Osteoblast (primary cell): ENCODE measurements around the gene ATF5. TPM values are rescaled to one million over a fixed set of nuclear protein-coding genes. Genes with fewer than 3 reads are reported as not detected.

Source experiments
- DNase-seq: peaks from one replicate; pipeline ENCODE4 v3.0.0; 2011; ENCODE audit warnings: low spot score, mixed read lengths; ENCODE audit not compliant: insufficient read length; ENCODE audit errors: missing footprints
- H2AFZ ChIP-seq: 2 replicates; pipeline ENCODE4 v1.6.0; 2011; ENCODE audit warnings: mild to moderate bottlenecking, low read length
- H3K27ac ChIP-seq: 2 replicates; pipeline ENCODE4 v1.5.1; 2011; ENCODE audit warnings: mild to moderate bottlenecking, low read depth, low read length, moderate library complexity
- H3K27me3 ChIP-seq: 2 replicates; pipeline ENCODE4 v1.6.0; 2012; ENCODE audit warnings: mild to moderate bottlenecking, control low read depth, inconsistent platforms, low read length, moderate library complexity; ENCODE audit not compliant: insufficient read depth
- H3K36me3 ChIP-seq: 2 replicates; pipeline ENCODE4 v1.5.1; 2011; ENCODE audit warnings: mild to moderate bottlenecking, low read length, control low read depth, moderate library complexity; ENCODE audit not compliant: insufficient read depth
- H3K4me1 ChIP-seq: 2 replicates; pipeline ENCODE4 v1.5.1; 2011; ENCODE audit warnings: mild to moderate bottlenecking, low read length, control low read depth, moderate library complexity; ENCODE audit not compliant: insufficient read depth
- H3K4me2 ChIP-seq: 2 replicates; pipeline ENCODE4 v1.6.0; 2011; ENCODE audit warnings: mild to moderate bottlenecking, low read length; ENCODE audit not compliant: insufficient read depth
- H3K4me3 ChIP-seq: fragments of 200-600 bp; sonication (generic); 3 replicates; pipeline ENCODE4 v1.5.1; 2012; ENCODE audit warnings: mild to moderate bottlenecking, low read length, inconsistent platforms; ENCODE audit not compliant: insufficient read depth
- H3K79me2 ChIP-seq: 2 replicates; pipeline ENCODE4 v1.6.0; 2012; ENCODE audit warnings: mild to moderate bottlenecking, low read length, control low read depth, inconsistent platforms; ENCODE audit not compliant: insufficient read depth
- H3K9me3 ChIP-seq: 2 replicates; pipeline ENCODE4 v1.5.1; 2011; ENCODE audit warnings: low read depth, low read length, control low read depth
- H4K20me1 ChIP-seq: 2 replicates; pipeline ENCODE4 v1.6.0; 2012; ENCODE audit warnings: mild to moderate bottlenecking, low read length, control low read depth; ENCODE audit not compliant: insufficient read depth
- total RNA-seq: library from RNA; depleted of rRNA; stranded (reverse); fragments of >200 nt; gene quantifications from 2 replicates; pipeline ENCODE4 v1.2.3, GENCODE V29; 2012
- TF ChIP-seq, protein P1 (sequence below): IDR thresholded peaks from 2 replicates; pipeline ENCODE4 v1.5.1; 2011; ENCODE audit warnings: mild to moderate bottlenecking, low read depth, low read length, moderate library complexity; ENCODE audit errors: extremely low read depth

Gene ATF5
- total RNA-seq, 1 donor, result 8.3 TPM

DNA sequence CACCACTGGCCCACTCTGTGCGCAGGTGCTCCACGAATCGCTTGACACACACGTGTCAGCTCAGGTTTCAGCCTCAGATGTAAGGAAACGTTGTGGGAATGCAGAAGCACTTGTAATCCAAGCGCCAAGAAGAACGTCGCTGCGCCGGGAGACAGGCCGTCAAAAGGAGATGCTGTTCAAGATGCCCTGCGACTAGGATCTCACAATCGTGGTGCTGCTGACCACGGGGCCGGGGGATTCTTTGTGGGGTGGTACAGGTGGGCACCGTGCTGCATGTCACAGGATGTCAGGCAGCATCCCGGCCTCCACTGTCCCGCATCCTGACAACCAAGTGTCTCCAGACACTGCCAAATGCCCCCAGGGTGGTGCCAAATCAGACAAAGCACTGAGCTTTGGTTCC is 48.9 kb downstream of the ATF5 start:
- H3K27me3 ChIP-seq, result peaks cover 4% of the 10 kb centered on the region
- H3K4me2 ChIP-seq, result no peak overlapping the region
- H4K20me1 ChIP-seq, result peaks cover 13% of the 10 kb centered on the region
- no peak overlapping the region for H3K27ac ChIP-seq
- H2AFZ ChIP-seq, result no peak overlapping the region
- no peak overlapping the region for H3K4me3 ChIP-seq
- no peaks in the 10 kb centered on the region for H3K79me2 ChIP-seq
- H3K36me3 ChIP-seq, result no peaks in the 10 kb centered on the region
- no peaks in the 10 kb centered on the region for H3K4me1 ChIP-seq
- H3K9me3 ChIP-seq, result no peaks in the 10 kb centered on the region
- DNase-seq, result no peak
- TF ChIP-seq, protein P1, sequence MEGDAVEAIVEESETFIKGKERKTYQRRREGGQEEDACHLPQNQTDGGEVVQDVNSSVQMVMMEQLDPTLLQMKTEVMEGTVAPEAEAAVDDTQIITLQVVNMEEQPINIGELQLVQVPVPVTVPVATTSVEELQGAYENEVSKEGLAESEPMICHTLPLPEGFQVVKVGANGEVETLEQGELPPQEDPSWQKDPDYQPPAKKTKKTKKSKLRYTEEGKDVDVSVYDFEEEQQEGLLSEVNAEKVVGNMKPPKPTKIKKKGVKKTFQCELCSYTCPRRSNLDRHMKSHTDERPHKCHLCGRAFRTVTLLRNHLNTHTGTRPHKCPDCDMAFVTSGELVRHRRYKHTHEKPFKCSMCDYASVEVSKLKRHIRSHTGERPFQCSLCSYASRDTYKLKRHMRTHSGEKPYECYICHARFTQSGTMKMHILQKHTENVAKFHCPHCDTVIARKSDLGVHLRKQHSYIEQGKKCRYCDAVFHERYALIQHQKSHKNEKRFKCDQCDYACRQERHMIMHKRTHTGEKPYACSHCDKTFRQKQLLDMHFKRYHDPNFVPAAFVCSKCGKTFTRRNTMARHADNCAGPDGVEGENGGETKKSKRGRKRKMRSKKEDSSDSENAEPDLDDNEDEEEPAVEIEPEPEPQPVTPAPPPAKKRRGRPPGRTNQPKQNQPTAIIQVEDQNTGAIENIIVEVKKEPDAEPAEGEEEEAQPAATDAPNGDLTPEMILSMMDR, result no peak

DNA sequence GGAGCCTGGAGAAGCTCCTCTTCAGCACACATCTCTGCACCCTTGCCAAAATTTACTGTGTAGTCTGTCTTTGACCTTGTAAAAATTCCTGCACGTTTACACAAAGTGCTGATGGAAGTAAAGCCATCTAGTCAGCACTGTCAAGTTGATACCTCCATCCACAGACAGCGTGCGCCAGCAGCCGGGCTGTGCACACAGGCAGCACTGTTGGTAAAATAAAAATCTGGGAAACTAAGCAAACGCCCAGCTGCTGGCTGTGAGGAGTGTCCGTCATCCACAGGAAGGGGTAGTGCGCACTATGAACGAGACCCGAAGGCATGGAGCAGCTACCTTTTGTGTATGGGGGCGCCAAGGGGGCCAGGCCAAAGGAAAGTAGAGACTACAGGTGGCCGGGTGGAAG is 49.3 kb downstream of the ATF5 start:
- no peak overlapping the region for H2AFZ ChIP-seq
- H4K20me1 ChIP-seq, result peaks cover 16% of the 10 kb centered on the region

DNA sequence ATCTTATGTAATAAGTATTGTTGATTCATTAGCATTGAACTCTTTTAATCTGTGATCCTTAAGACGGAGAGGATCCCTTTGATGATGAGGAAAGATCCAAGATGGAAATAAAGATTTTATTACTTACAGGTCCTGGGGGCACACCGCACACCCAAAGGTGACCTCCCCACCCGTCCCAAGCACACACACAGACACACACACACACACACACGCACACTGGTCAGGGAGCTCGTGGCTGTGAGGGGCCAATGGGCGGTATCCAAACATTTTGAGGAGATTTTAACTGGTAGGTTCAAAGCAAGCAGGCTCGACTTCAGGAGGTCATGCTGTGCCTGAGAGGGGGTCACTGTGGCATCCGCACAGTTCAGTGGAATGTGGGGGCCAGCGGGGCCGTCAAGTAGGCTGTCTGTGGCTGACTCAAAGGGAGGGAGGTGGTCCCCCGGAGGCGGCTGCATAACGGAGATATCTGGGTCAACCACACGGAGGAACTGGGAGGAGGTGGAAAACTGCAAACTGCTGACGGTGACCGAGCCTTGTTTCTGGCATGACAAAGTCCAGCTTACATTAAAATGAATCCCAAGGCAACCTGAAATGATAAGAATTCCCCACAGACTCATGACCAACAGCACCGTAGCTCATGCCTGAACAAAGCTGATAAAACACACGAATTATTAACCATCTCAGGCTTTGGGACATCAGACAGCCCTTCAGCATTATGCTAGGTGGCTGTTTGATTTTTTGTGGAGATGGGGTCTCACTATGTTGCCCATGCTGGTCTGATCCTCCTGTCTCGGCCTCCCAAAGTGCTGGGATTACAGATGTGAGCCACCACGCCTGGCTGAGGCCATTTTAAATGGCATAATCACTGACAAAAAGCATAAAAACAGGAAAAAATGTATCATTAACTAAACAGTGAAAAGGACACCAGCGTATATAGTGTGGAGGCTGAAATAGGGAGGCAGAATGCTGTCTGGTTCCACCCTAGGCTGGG is 52.9 kb downstream of the ATF5 start:
- Histone ChIP-seq H4K20me1 (peaks cover 43% of the 10 kb centered on the region), H3K27me3 (no peaks in the 10 kb centered on the region), H3K36me3 (peaks cover 11% of the 10 kb centered on the region), H3K4me3 (no peak overlapping the region), H2AFZ (no peak overlapping the region), H3K4me1 (no peaks in the 10 kb centered on the region), H3K79me2 (no peaks in the 10 kb centered on the region), H3K27ac (no peak overlapping the region), H3K4me2 (no peak overlapping the region), H3K9me3 (no peaks in the 10 kb centered on the region)
- TF ChIP-seq, protein P1, result no peak
- DNase-seq, result peak; percentile 38

More for the DNA sequence above, 49.3 kb downstream of the ATF5 start:
- no peak overlapping the region for H3K27ac ChIP-seq
- no peaks in the 10 kb centered on the region for H3K27me3 ChIP-seq
- H3K36me3 ChIP-seq, result no peaks in the 10 kb centered on the region
- DNase-seq, result no peak
- H3K4me3 ChIP-seq, result no peak overlapping the region
- H3K79me2 ChIP-seq, result no peaks in the 10 kb centered on the region
- H3K4me2 ChIP-seq, result no peak overlapping the region
- TF ChIP-seq, protein P1, result no peak
- H3K4me1 ChIP-seq, result no peaks in the 10 kb centered on the region
- H3K9me3 ChIP-seq, result no peaks in the 10 kb centered on the region

Other genes starting within 250 kb of the ATF5 start
- gene ADM5, start 239.6 kb upstream of the ATF5 start, total RNA-seq, result under 0.01 and 0.29 TPM in 2 replicates
- 10.9 and 17.0 TPM in 2 replicates for gene CPT1C, start 238.1 kb upstream of the ATF5 start, total RNA-seq
- gene TSKS, start 165.9 kb upstream of the ATF5 start, total RNA-seq, result not detected in 2 replicates
- gene AP2A1, start 162.2 kb upstream of the ATF5 start, total RNA-seq, result 93.1 and 98.1 TPM in 2 replicates
- 18.6 and 29.7 TPM in 2 replicates for gene FUZ, start 115.9 kb upstream of the ATF5 start, total RNA-seq
- gene MED25, start 110.9 kb upstream of the ATF5 start, total RNA-seq, result 19.5 and 20.9 TPM in 2 replicates
- 39.4 and 43.3 TPM in 2 replicates for gene PTOV1, start 78.0 kb upstream of the ATF5 start, total RNA-seq
- 42.1 and 43.8 TPM in 2 replicates for gene PNKP, start 61.6 kb upstream of the ATF5 start, total RNA-seq
- 13.3 and 13.4 TPM in 2 replicates for gene AKT1S1, start 51.9 kb upstream of the ATF5 start, total RNA-seq
- 21.4 and 26.5 TPM in 2 replicates for gene TBC1D17, start 51.5 kb upstream of the ATF5 start, total RNA-seq
- gene IL4I1, start 32.3 kb upstream of the ATF5 start, total RNA-seq, result 0.29 and 1.4 TPM in 2 replicates
- 21.2 and 22.8 TPM in 2 replicates for gene NUP62, start 299 bp downstream of the ATF5 start, total RNA-seq
- under 0.01 TPM in 1 of 2 replicates, not detected in the other for gene SIGLEC11, start 32.0 kb downstream of the ATF5 start, total RNA-seq
- gene VRK3, start 96.2 kb downstream of the ATF5 start, total RNA-seq, result 24.2 and 30.6 TPM in 2 replicates
- gene ZNF473, start 96.8 kb downstream of the ATF5 start, total RNA-seq, result 8.3 and 8.8 TPM in 2 replicates
- not detected in 2 replicates for gene IZUMO2, start 234.1 kb downstream of the ATF5 start, total RNA-seq